Loucy (cell line): ENCODE results near the gene NKAP.

Source experiments
- CTCF ChIP-seq: fragments of 200-600 bp; sonication (generic); conservative IDR thresholded peaks from 2 replicates; pipeline ENCODE4 v1.5.1; 2014; ENCODE audit warnings: mild to moderate bottlenecking, antibody characterized with exemption, low read length
- EZH2phosphoT487 ChIP-seq: fragments of 200-600 bp; IDR thresholded peaks from 2 replicates; pipeline ENCODE4 v1.6.1; 2018; ENCODE audit warnings: antibody characterized with exemption, mild to moderate bottlenecking, moderate library complexity, borderline replicate concordance

GRCh38 chrX:119971184-119971583 is 27.6 kb upstream of the NKAP start:
- TF ChIP-seq EZH2phosphoT487 (no peak), CTCF (no peak)
